K562 treated with DMSO at 1 percent for 24 hours (cell line): ENCODE measurements around the gene PLA2G4D. TPM values are rescaled to one million over a fixed set of nuclear protein-coding genes. Genes with fewer than 3 reads are reported as not detected.

Source experiments
- total RNA-seq: library from RNA; unstranded; fragments of 300-600 nt; gene quantifications from 2 replicates; pipeline ENCODE4 v1.2.3, GENCODE V29; 2022; ENCODE audit warnings: low read depth; ENCODE audit not compliant: insufficient read depth

Gene PLA2G4D
- total RNA-seq, result not detected in 2 replicates

GRCh38 chr15:42094512-42094963 is at the start of gene PLA2G4D:
TSS of gene PLA2G4D (minus strand) at chr15:42094562. CDS start at chr15:42094459, 103 bp downstream.

GRCh38 chr15:42020713-42021273 is 73.6 kb downstream of the PLA2G4D start, which contains the start of gene PLA2G4E:
TSS of gene PLA2G4E (minus strand) at chr15:42021042. CDS start at chr15:42021030, 12 bp downstream.

Other genes starting within 250 kb of the PLA2G4D start
- gene SPTBN5, start 200.5 kb downstream of the PLA2G4D start, total RNA-seq, result 0.02 TPM in 1 of 2 replicates, not detected in the other
- 8.1 and 10.4 TPM in 2 replicates for gene EHD4, start 122.0 kb downstream of the PLA2G4D start, total RNA-seq
- gene PLA2G4E, start 73.5 kb downstream of the PLA2G4D start, total RNA-seq, result not detected in 2 replicates
- not detected in 2 replicates for gene PLA2G4F, start 62.1 kb upstream of the PLA2G4D start, total RNA-seq
- 38.7 and 41.8 TPM in 2 replicates for gene VPS39, start 113.7 kb upstream of the PLA2G4D start, total RNA-seq
- 8.2 and 12.5 TPM in 2 replicates for gene GANC, start 178.6 kb upstream of the PLA2G4D start, total RNA-seq
- gene TMEM87A, start 178.9 kb upstream of the PLA2G4D start, total RNA-seq, result 15.7 and 19.0 TPM in 2 replicates